Keratinocyte (primary cell): ENCODE measurements around the gene CCDC148. TPM values are rescaled to one million over a fixed set of nuclear protein-coding genes. Genes with fewer than 3 reads are reported as not detected.
A peak's percentile ranks its signal among the peaks of the same experiment; 100 is the strongest.

ENCODE experiments used
- DNase-seq: peaks from one replicate; pipeline ENCODE4 v3.0.0-alpha.2; 2011; ENCODE audit warnings: low read depth, missing footprints, low spot score
- FAIRE-seq: peaks from 2 replicates; lab custom pipeline; 2011; peaks lifted over from hg19 to GRCh38; lab: Jason Lieb, UNC
- H2AFZ ChIP-seq: 2 replicates; pipeline ENCODE4 v1.6.0; 2012; ENCODE audit warnings: low read length, control low read depth, inconsistent platforms; ENCODE audit not compliant: control insufficient read depth
- H3K27ac ChIP-seq: 2 replicates; pipeline ENCODE4 v1.5.1; 2011; ENCODE audit warnings: low read length; ENCODE audit not compliant: control insufficient read depth, insufficient read depth
- H3K27me3 ChIP-seq: 3 replicates; pipeline ENCODE4 v1.6.0; 2011; ENCODE audit warnings: low read length; ENCODE audit not compliant: control insufficient read depth, insufficient read depth; ENCODE audit errors: extremely low read depth
- H3K36me3 ChIP-seq, 2 experiments: 2 replicates in 1 of 2; 3 replicates in 1 of 2; pipeline ENCODE4 v1.5.1; 2011; ENCODE audit warnings: low read length in 2 of 2, mild to moderate bottlenecking in 1 of 2; ENCODE audit not compliant: control insufficient read depth in 2 of 2, insufficient read depth in 2 of 2; ENCODE audit errors: extremely low read depth in 1 of 2
- H3K4me1 ChIP-seq: 3 replicates; pipeline ENCODE4 v1.5.1; 2011; ENCODE audit warnings: low read length; ENCODE audit not compliant: control insufficient read depth, insufficient read depth; ENCODE audit errors: extremely low read depth
- H3K4me2 ChIP-seq: 3 replicates; pipeline ENCODE4 v1.6.0; 2011; ENCODE audit warnings: low read depth, low read length; ENCODE audit not compliant: control insufficient read depth, insufficient read depth; ENCODE audit errors: extremely low read depth
- H3K4me3 ChIP-seq, 3 experiments: fragments of 200-600 bp in 1 of 3; sonication (generic) in 1 of 3; 2 replicates in 2 of 3; 3 replicates in 1 of 3; pipeline ENCODE4 v1.5.1; 2011 to 2016; ENCODE audit warnings: low read length in 3 of 3, mild to moderate bottlenecking in 3 of 3, control low read depth in 2 of 3, inconsistent platforms in 1 of 3, low read depth in 1 of 3, mixed read lengths in 1 of 3, mixed run types in 1 of 3, moderate library complexity in 1 of 3; ENCODE audit not compliant: control insufficient read depth in 2 of 3, insufficient read depth in 2 of 3; ENCODE audit errors: extremely low read depth in 1 of 3
- H3K79me2 ChIP-seq: 2 replicates; pipeline ENCODE4 v1.6.0; 2012; ENCODE audit warnings: low read length; ENCODE audit not compliant: control insufficient read depth, insufficient read depth
- H3K9ac ChIP-seq: 3 replicates; pipeline ENCODE4 v1.6.0; 2011; ENCODE audit warnings: low read length; ENCODE audit not compliant: control insufficient read depth, insufficient read depth; ENCODE audit errors: extremely low read depth
- H3K9me1 ChIP-seq: 3 replicates; pipeline ENCODE4 v1.6.0; 2011; ENCODE audit warnings: low read length; ENCODE audit not compliant: control insufficient read depth, insufficient read depth; ENCODE audit errors: extremely low read depth
- H3K9me3 ChIP-seq: 2 replicates; pipeline ENCODE4 v1.5.1; 2012; ENCODE audit warnings: low read depth, low read length; ENCODE audit not compliant: control insufficient read depth
- H4K20me1 ChIP-seq: 3 replicates; pipeline ENCODE4 v1.6.0; 2011; ENCODE audit warnings: low read length; ENCODE audit not compliant: control insufficient read depth, insufficient read depth; ENCODE audit errors: extremely low read depth
- CTCF ChIP-seq, 3 experiments: IDR thresholded peaks in 1 of 3; conservative IDR thresholded peaks in 1 of 3; optimal IDR thresholded peaks in 1 of 3; 2 replicates in 2 of 3; 3 replicates in 1 of 3; pipeline versions ENCODE3 to v1.5.1; 2011; ENCODE audit warnings: low read length in 3 of 3, mild to moderate bottlenecking in 3 of 3, moderate library complexity in 2 of 3, control low read depth in 1 of 3, inconsistent platforms in 1 of 3; ENCODE audit not compliant: insufficient read depth in 2 of 3; ENCODE audit errors: extremely low read depth in 1 of 3
- EZH2 ChIP-seq: IDR thresholded peaks from one replicate; pipeline ENCODE4 v1.6.1; 2012; ENCODE audit warnings: inconsistent platforms, mild to moderate bottlenecking, low read length, moderate library complexity
- dilution Hi-C: fragments of 300-500 bp; cut with MboI; formaldehyde crosslinking; loops from one replicate; pipeline ENCODE4 v1.7.0; 2020; ENCODE audit warnings: low sequenced_read_pairs; ENCODE audit not compliant: extremely low pct_ligation_motif_present
- polyA plus RNA-seq, 5 experiments: library from polyadenylated mRNA; depleted of rRNA in 3 of 5; stranded (reverse) in 3 of 5; stranded (forward) in 1 of 5; unstranded in 1 of 5; fragments of >200 nt; gene quantifications; 1 replicate in 1 of 5; 2 replicates in 3 of 5; 3 replicates in 1 of 5; pipeline versions ENCODE4 v1.2.1 to v1.2.3, GENCODE V29; 2011 to 2012; ENCODE audit warnings: missing spikeins in 2 of 5, low read depth in 1 of 5, low replicate concordance in 1 of 5

CCDC148 gene
- polyA plus RNA-seq, 1 donor (not counting 4 experiments of a cell fraction or from before 2014, with no cell fraction given) = 0.39 TPM

- no peak overlapping the region for H3K9ac ChIP-seq
- dilution Hi-C loops = no loop called here
- H3K4me3 ChIP-seq = no peak overlapping the region
- H3K4me2 ChIP-seq = no peak overlapping the region
- TF ChIP-seq CTCF (optimal IDR thresholded peaks at IDR 0.05 in 1 of 3, IDR thresholded peaks at IDR 0.05 in 1 of 3, conservative IDR thresholded peaks at IDR 0.05 in 1 of 3; ENCODE audit: extremely low read depth in 1 of 3, insufficient read depth in 2 of 3, low read length in 3 of 3) = no peak
- TF ChIP-seq EZH2 = no peak
- no peaks in the 10 kb centered on the region for H3K79me2 ChIP-seq
- H3K9me3 ChIP-seq = no peaks in the 10 kb centered on the region
- no peak overlapping the region for H3K27ac ChIP-seq
- H3K9me1 ChIP-seq = no peaks in the 10 kb centered on the region
- no peaks in the 10 kb centered on the region for H3K27me3 ChIP-seq
- H4K20me1 ChIP-seq = no peaks in the 10 kb centered on the region
- H3K4me1 ChIP-seq = no peaks in the 10 kb centered on the region
- no peak for DNase-seq
- no peaks in the 10 kb centered on the region for H3K36me3 ChIP-seq
- H2AFZ ChIP-seq = no peak overlapping the region
- no peak for FAIRE-seq
Observed at GRCh38 chr2:158300394-158300793, 156.2 kb downstream of the CCDC148 start.

- Histone ChIP-seq H3K4me3 (no peak overlapping the region), H2AFZ (no peak overlapping the region), H3K4me1 (no peaks in the 10 kb centered on the region), H3K9ac (no peak overlapping the region), H4K20me1 (no peaks in the 10 kb centered on the region), H3K9me3 (no peaks in the 10 kb centered on the region), H3K27me3 (no peaks in the 10 kb centered on the region), H3K79me2 (no peaks in the 10 kb centered on the region), H3K27ac (no peak overlapping the region), H3K36me3 (no peaks in the 10 kb centered on the region), H3K9me1 (no peaks in the 10 kb centered on the region), H3K4me2 (no peak overlapping the region)
- DNase-seq (no peak), FAIRE-seq (peak; percentile 65)
- TF ChIP-seq CTCF (optimal IDR thresholded peaks at IDR 0.05 in 1 of 3, IDR thresholded peaks at IDR 0.05 in 1 of 3, conservative IDR thresholded peaks at IDR 0.05 in 1 of 3; ENCODE audit: extremely low read depth in 1 of 3, insufficient read depth in 2 of 3, low read length in 3 of 3) (no peak), EZH2 (no peak)
- dilution Hi-C loops = no loop called here
Observed at GRCh38 chr2:158297606-158298005, 158.9 kb downstream of the CCDC148 start.
